Ectodermal cell (in vitro differentiated cells): Measurements from ENCODE around the gene ZNF469.

ENCODE experiments used
- H3K27ac ChIP-seq: 2 replicates; pipeline ENCODE4 v1.7.0; 2013; ENCODE audit warnings: mild to moderate bottlenecking, low read depth, low read length; ENCODE audit not compliant: insufficient read depth, poor library complexity, severe bottlenecking
- H3K27me3 ChIP-seq: 2 replicates; pipeline ENCODE4 v1.7.0; 2013; ENCODE audit warnings: mild to moderate bottlenecking, low read length; ENCODE audit not compliant: insufficient read depth, control insufficient read depth, poor library complexity, severe bottlenecking
- H3K36me3 ChIP-seq: one replicate; pipeline ENCODE4 v1.7.0; 2013; ENCODE audit warnings: low read length; ENCODE audit not compliant: control insufficient read depth, insufficient read depth
- H3K4me1 ChIP-seq: one replicate; pipeline ENCODE4 v1.7.0; 2013; ENCODE audit warnings: low read length; ENCODE audit not compliant: control insufficient read depth, insufficient read depth
- H3K4me3 ChIP-seq: 2 replicates; pipeline ENCODE4 v1.7.0; 2013; ENCODE audit warnings: low read depth, low read length, control low read depth; ENCODE audit not compliant: insufficient read depth
- H3K9me3 ChIP-seq: 2 replicates; pipeline ENCODE4 v1.7.0; 2013; ENCODE audit warnings: mild to moderate bottlenecking, low read length, moderate library complexity; ENCODE audit not compliant: control insufficient read depth
- WGBS, 2 experiments: methylation state at CpG; one replicate each; pipeline ENCODE4 v1.1.7; 2013; ENCODE audit warnings: missing lambda C conversion rate in 2 of 2; 5-methylcytosine and 5-hydroxymethylcytosine counted together

ZNF469 gene

DNA sequence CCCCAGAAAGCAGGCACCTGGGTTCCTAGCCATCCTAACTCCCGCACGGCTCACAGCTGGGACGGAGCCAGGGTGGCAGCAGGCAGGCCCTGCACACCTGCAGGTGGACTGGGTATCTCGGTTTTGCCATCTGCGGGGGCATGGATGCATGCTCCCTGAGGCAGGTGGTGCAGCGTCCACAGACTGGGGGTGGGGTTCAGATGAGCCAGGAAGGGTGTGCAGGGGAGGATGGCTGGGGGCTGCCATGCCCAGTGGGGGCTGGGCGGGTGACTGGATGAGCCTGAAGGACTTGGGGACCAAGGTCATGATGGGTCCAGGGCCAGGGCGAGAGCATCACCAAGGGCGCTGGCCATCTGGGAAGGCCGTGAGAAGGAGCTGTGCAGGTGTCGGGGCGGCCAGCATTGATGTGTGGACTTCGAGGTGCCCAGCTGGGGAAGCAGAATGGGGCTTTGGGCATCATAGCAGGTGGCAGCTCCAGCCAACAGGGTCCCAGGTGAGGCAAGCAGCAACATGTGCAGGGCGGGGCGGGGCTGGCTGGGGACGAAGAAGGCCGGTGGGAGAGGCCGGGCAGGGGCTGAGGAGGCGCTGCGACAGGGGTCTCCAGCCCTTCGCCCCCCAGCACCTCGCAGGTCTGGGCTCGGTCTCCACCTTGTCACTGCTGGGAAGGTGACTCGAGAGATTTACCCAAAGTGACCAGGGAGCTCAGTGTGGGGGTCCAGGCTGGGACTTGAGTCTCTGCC is 41.0 kb upstream of the ZNF469 start:
- Histone ChIP-seq H3K27me3 (no peaks in the 10 kb centered on the region), H3K4me1 (no peaks in the 10 kb centered on the region), H3K9me3 (no peaks in the 10 kb centered on the region), H3K27ac (no peak overlapping the region), H3K4me3 (no peak overlapping the region), H3K36me3 (no peaks in the 10 kb centered on the region)
- WGBS, 2 experiments = 94 to 95% methylated on average over 24 of the region's 24 CpGs

DNA sequence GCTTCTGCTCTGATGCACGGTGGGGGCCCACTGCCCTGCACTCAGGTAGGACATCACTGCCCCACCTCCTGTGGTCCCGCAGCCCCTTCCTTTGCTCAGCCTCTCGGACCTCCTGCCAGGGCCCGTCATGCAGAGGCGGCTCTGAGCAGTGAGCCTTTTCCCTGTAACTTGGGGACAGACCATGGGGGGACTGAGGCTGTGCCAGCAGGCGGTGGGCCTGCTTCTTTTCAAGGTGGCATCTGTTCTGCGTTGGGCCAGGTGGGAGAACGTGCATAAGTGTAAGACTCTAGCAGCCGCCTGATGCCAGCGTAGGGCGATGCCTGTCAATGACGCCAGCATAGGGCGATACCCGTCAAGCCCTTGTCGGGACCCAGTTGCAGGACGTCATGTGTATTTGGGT is 40.3 kb upstream of the ZNF469 start:
- no peaks in the 10 kb centered on the region for H3K36me3 ChIP-seq
- no peaks in the 10 kb centered on the region for H3K4me1 ChIP-seq
- no peaks in the 10 kb centered on the region for H3K9me3 ChIP-seq
- H3K4me3 ChIP-seq = no peak overlapping the region
- 91 to 92% methylated on average over 16 of the region's 16 CpGs for WGBS, 2 experiments
- H3K27ac ChIP-seq = no peak overlapping the region
- H3K27me3 ChIP-seq = no peaks in the 10 kb centered on the region

DNA sequence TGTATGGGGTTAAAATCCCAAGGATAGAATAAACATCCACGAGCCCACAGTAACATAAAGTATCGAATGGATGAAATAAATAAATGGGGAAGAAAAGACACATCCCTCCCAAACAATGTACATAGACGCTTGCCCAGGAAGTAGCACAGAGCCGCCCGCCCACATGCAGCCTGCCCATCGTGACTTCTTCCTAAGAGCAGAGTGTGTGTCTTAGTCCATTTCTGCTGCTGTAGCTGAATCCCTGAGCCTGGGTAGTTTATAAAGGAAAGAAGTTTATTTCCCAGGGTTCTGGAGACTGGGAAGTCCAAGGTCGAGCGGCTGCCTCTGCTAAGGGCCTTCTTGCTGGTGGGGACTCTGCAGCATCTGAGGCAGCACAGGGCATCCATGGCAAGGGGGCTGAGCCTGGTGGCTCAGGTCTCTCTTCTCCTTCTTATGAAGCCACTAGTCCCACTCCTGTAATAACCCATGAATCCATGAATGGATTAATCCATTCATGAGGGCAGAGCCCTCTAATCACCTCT is 39.4 kb upstream of the ZNF469 start:
- 92% methylated on average over 7 to 8 of the region's 8 CpGs for WGBS, 2 experiments
- no peaks in the 10 kb centered on the region for H3K27me3 ChIP-seq
- H3K36me3 ChIP-seq = no peaks in the 10 kb centered on the region
- no peak overlapping the region for H3K4me3 ChIP-seq
- H3K27ac ChIP-seq = no peak overlapping the region
- H3K9me3 ChIP-seq = no peaks in the 10 kb centered on the region
- H3K4me1 ChIP-seq = no peaks in the 10 kb centered on the region

DNA sequence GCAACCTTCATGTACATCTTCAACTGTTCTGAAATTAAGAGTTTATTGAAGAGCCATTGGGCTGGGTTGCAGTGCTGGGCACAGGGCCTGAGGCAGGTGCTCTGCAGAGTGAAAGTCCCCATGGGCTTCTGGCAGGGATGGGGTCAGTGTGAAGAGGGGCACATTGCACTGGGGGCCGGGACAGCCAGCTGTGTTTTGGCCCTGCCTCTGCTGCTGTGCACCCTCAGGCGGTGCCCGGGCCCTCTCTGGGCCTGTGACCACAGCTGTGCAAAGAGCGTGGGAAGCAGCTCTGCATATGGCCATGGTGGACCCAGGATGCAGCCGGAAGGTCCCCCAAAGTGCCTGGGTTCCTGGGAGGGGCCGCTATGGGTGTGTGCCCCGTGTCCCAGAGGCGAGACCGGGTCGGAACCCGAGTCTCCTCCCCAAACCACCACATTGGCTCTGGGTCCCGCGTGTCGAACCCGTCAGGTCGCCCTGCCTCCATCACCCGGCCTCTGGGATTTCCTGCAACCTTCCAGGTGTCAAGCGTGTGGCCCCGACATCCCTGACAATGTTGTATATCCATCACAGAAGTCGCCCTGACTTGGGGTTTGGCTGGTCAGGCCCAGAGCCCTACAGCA is 38.2 kb upstream of the ZNF469 start:
- Histone ChIP-seq H3K4me3 (no peak overlapping the region), H3K4me1 (no peaks in the 10 kb centered on the region), H3K36me3 (no peaks in the 10 kb centered on the region), H3K9me3 (no peaks in the 10 kb centered on the region), H3K27ac (no peak overlapping the region), H3K27me3 (no peaks in the 10 kb centered on the region)
- WGBS, 2 experiments = 94 to 96% methylated on average over 20 of the region's 20 CpGs

DNA sequence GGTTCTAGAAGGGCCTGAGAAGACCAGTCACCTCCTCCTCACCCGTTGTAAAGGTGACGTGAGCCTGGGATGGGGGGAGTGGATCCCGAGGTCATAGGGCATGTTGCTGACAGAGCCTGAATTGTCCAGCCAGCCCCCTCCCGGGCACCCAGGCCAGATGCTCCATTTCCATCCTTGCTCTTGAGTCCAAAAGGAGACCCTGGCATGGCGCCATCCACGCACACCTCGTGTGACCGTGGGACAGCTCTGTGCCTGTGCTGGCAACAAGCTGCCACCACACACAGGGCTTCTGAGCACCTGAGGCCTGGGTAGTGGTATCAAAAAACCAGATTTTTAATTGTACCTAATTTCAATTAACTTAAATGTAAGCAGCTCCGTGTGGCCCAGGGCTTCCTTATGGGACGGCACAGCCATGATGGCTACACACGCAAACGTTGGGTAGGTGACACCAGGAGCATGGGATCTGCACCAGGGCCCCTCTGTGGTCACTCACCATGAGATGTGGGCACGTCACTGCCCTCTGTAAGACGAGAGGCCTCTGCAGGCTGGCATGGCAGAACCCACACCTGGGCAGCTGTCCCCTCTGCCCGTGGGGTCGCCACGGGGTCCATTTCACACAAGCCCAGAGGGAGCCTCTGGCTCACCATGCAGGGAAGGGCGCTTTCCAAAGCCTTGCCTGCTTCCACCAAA is 37.6 kb upstream of the ZNF469 start:
- H3K4me3 ChIP-seq = no peak overlapping the region
- WGBS, 2 experiments = 93 to 95% methylated on average over 18 of the region's 18 CpGs
- no peaks in the 10 kb centered on the region for H3K9me3 ChIP-seq
- H3K27me3 ChIP-seq = no peaks in the 10 kb centered on the region
- H3K36me3 ChIP-seq = no peaks in the 10 kb centered on the region
- H3K27ac ChIP-seq = no peak overlapping the region
- H3K4me1 ChIP-seq = no peaks in the 10 kb centered on the region

GRCh38 chr16:88345721-88346560 is 36.8 kb upstream of the ZNF469 start:
- H3K4me1 ChIP-seq = no peaks in the 10 kb centered on the region
- no peak overlapping the region for H3K27ac ChIP-seq
- no peaks in the 10 kb centered on the region for H3K27me3 ChIP-seq
- H3K9me3 ChIP-seq = no peaks in the 10 kb centered on the region
- H3K36me3 ChIP-seq = no peaks in the 10 kb centered on the region
- 92 to 94% methylated on average over 32 of the region's 32 CpGs for WGBS, 2 experiments
- no peak overlapping the region for H3K4me3 ChIP-seq

DNA sequence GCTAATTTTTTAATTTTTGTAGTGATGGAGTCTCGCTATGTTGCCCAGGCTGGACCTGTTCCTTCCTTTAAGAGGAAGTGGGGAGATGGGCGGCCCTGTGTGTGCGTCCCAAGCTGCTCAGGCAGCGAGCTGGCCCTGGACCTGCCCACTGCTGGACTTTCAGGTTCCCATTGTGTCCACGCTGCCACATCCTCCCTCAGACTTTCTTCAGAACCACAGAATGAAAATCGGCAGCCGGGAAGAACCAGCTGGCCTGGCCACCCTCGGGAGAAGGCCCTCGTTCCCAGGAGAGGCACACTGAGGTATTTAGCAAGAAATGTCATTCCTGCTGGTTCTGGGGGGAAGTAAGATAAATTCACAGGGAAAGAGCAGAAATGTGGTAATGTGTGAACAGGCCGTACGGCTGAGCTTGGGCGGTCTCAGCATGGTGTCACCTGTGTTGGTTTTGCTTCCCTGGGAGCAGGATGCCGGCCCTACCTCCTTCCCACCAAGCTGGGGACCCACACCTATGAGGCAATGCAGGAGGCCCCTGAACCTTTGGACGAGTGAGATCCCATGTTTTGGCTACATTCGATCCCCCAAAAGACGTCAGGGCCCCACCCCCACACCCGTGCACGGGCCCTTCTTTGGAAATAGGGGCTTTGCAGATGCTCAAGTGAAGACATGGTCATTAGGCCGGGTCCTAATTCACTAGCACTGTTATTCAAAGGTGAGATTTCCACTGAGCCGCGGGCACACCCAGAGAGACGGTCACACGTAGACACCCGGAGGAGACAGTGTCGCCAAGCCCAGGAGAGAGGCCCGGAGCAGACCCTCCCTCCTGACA is 35.9 kb upstream of the ZNF469 start:
- Histone ChIP-seq H3K27ac (no peak overlapping the region), H3K9me3 (no peaks in the 10 kb centered on the region), H3K4me1 (no peaks in the 10 kb centered on the region), H3K36me3 (no peaks in the 10 kb centered on the region), H3K27me3 (no peaks in the 10 kb centered on the region), H3K4me3 (no peak overlapping the region)
- 94% methylated on average over 26 of the region's 26 CpGs for WGBS, 2 experiments

- no peaks in the 10 kb centered on the region for H3K9me3 ChIP-seq
- no peaks in the 10 kb centered on the region for H3K4me1 ChIP-seq
- H3K27me3 ChIP-seq = no peaks in the 10 kb centered on the region
- 90 to 91% methylated on average over 21 of the region's 21 CpGs for WGBS, 2 experiments
- H3K27ac ChIP-seq = no peak overlapping the region
- H3K36me3 ChIP-seq = no peaks in the 10 kb centered on the region
- no peak overlapping the region for H3K4me3 ChIP-seq
These were observed 34.9 kb upstream of the ZNF469 start for GRCh38 chr16:88347656-88348376.
